Measurements from ENCODE around the gene PELO.

PELO gene

GRCh38 chr5:52758014-52758413, 29.7 kb upstream of the PELO start:
- no peak overlapping the region for H3K4me3 ChIP-seq (ENCODE audit: low read depth, low read length)
- no peak for TF ChIP-seq MYC (IDR thresholded peaks at IDR 0.05; ENCODE audit: low read depth, low read length)
- TF ChIP-seq, protein P1, sequence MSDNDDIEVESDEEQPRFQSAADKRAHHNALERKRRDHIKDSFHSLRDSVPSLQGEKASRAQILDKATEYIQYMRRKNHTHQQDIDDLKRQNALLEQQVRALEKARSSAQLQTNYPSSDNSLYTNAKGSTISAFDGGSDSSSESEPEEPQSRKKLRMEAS (IDR thresholded peaks at IDR 0.05; ENCODE audit: low read depth, low read length), result no peak
- TF ChIP-seq, protein P2, sequence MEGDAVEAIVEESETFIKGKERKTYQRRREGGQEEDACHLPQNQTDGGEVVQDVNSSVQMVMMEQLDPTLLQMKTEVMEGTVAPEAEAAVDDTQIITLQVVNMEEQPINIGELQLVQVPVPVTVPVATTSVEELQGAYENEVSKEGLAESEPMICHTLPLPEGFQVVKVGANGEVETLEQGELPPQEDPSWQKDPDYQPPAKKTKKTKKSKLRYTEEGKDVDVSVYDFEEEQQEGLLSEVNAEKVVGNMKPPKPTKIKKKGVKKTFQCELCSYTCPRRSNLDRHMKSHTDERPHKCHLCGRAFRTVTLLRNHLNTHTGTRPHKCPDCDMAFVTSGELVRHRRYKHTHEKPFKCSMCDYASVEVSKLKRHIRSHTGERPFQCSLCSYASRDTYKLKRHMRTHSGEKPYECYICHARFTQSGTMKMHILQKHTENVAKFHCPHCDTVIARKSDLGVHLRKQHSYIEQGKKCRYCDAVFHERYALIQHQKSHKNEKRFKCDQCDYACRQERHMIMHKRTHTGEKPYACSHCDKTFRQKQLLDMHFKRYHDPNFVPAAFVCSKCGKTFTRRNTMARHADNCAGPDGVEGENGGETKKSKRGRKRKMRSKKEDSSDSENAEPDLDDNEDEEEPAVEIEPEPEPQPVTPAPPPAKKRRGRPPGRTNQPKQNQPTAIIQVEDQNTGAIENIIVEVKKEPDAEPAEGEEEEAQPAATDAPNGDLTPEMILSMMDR (IDR thresholded peaks at IDR 0.05; ENCODE audit: low read depth, low read length), result no peak
- no peak for TF ChIP-seq POLR2A (IDR thresholded peaks at IDR 0.05; ENCODE audit: extremely low read depth, insufficient read length)
- no peak for DNase-seq (ENCODE audit: low read depth)

DNA sequence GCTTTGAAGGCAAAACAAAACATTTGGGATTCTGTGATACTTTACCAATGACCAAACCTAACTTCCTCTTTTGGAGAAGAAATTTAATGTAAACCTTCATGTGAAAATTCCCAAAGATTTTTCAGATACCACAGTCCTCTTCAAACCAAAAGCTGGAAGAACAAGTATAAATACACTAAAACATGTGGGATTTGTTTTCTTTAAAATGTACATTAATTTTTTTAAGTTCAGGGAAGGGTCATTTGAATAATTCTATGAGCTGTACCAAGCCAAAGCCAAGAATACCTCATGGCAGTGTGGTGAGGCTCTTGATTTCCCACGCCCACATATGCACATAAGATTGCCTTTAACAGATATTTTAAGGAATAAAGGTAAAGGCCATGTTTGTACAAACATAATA, 28.4 kb upstream of the PELO start:
- DNase-seq (ENCODE audit: low read depth), result no peak
- TF ChIP-seq MYC (IDR thresholded peaks at IDR 0.05; ENCODE audit: low read depth, low read length) (no peak), POLR2A (IDR thresholded peaks at IDR 0.05; ENCODE audit: extremely low read depth, insufficient read length) (no peak)
- TF ChIP-seq, protein P1 (IDR thresholded peaks at IDR 0.05; ENCODE audit: low read depth, low read length), result no peak
- TF ChIP-seq, protein P2 (IDR thresholded peaks at IDR 0.05; ENCODE audit: low read depth, low read length), result no peak
- no peak overlapping the region for H3K4me3 ChIP-seq (ENCODE audit: low read depth, low read length)

DNA sequence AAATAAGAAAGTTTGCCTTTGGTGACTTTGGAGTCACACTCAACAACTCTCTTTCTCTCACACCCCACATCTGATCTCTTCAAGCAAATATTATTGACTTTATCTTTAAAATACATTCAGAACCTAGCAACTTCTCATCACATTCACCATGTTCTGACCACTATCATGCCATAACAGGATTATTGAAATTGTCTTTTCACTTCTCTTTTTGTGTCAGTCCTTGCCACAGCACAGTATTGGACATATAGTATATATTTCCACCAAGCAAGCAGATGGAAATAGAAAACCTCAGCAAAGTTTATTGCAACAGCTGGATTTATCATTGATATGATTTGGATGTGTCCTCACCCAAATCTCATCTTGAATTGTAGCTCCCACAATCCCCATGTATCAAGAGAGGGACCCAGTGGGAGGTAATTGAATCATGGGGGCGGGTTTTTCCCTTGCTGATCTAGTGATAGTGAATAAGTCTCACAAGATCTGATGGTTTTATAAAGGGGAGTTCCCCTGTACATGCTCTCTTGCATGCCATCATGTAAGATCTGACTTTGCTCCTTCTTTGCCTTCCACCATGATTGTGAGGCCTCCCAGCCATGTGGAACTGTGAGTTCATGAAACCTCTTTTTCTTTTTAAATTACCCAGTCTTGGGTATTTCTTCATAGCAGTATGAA, 26.9 kb upstream of the PELO start:
- DNase-seq (ENCODE audit: low read depth), result no peak
- TF ChIP-seq, protein P1 (IDR thresholded peaks at IDR 0.05; ENCODE audit: low read depth, low read length), result no peak
- TF ChIP-seq MYC (IDR thresholded peaks at IDR 0.05; ENCODE audit: low read depth, low read length), result no peak
- TF ChIP-seq, protein P2 (IDR thresholded peaks at IDR 0.05; ENCODE audit: low read depth, low read length), result no peak
- no peak for TF ChIP-seq POLR2A (IDR thresholded peaks at IDR 0.05; ENCODE audit: extremely low read depth, insufficient read length)
- H3K4me3 ChIP-seq (ENCODE audit: low read depth, low read length), result no peak overlapping the region

DNA sequence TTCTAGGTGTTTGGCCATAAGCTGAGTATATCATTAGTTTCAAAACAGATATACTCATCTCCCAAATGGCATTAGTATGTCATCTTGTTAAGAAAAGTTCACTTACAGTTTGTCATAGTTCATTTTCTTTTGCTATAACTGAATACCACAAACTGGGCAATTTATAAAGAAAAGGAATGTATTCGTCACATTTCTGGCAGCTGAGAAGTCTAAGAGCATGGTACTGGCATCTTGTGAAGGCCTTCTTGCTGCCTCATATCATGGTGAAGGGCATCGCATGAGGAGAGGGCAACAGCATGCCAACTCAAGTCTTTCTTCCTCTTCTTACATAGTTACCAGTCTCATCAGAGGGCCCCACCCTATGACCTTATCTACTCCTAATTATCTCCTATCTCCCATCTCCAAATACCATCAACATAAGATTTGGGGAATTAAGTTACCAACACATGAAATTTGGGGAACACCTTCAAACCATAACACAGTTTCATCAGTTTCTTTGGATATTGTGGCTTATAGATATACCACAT, 20.4 kb upstream of the PELO start:
- H3K4me3 ChIP-seq (ENCODE audit: low read depth, low read length), result no peak overlapping the region
- TF ChIP-seq, protein P1 (IDR thresholded peaks at IDR 0.05; ENCODE audit: low read depth, low read length), result no peak
- TF ChIP-seq POLR2A (IDR thresholded peaks at IDR 0.05; ENCODE audit: extremely low read depth, insufficient read length) (no peak), MYC (IDR thresholded peaks at IDR 0.05; ENCODE audit: low read depth, low read length) (no peak)
- no peak for DNase-seq (ENCODE audit: low read depth)

DNA sequence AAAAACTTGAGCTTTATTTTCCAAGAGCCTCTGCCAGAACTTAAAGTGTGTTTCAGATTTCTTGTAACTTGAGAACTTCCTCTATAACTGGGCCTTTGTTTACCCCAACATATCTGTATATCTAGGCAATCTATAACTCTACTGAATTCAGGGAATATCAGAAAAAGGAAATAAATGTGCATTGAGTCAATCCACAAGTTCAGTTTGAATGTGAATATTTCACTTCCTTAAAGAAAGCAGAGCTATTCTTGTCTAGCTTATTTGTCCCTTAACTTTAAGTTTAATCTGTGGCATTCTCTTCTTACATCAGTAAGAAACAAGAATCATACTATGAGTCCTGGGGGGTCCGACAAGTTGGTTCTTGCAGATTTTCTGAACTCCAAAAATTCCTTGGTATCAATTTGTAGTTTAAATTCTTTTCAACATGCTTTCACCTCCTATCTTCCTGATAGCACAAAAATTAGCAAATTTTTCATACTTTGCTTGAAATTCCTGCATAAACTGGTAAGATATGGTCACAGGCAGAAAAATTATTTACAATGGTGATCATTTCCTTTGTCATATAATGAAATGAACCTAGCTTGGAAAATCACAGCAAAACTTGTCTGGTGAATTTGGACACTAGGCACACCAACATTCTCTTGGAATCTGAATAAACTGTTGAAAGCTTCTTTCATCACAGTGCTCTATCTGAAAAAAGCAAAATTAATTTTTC, 19.8 kb upstream of the PELO start:
- no peak for DNase-seq (ENCODE audit: low read depth)
- TF ChIP-seq MYC (IDR thresholded peaks at IDR 0.05; ENCODE audit: low read depth, low read length) (no peak), POLR2A (IDR thresholded peaks at IDR 0.05; ENCODE audit: extremely low read depth, insufficient read length) (no peak)
- TF ChIP-seq, protein P1 (IDR thresholded peaks at IDR 0.05; ENCODE audit: low read depth, low read length), result no peak
- TF ChIP-seq, protein P2 (IDR thresholded peaks at IDR 0.05; ENCODE audit: low read depth, low read length), result no peak
- H3K4me3 ChIP-seq (ENCODE audit: low read depth, low read length), result no peak overlapping the region

GRCh38 chr5:52769061-52769460, 18.7 kb upstream of the PELO start:
- no peak for DNase-seq (ENCODE audit: low read depth)
- TF ChIP-seq, protein P2 (IDR thresholded peaks at IDR 0.05; ENCODE audit: low read depth, low read length), result no peak
- TF ChIP-seq MYC (IDR thresholded peaks at IDR 0.05; ENCODE audit: low read depth, low read length) (no peak), POLR2A (IDR thresholded peaks at IDR 0.05; ENCODE audit: extremely low read depth, insufficient read length) (no peak)
- TF ChIP-seq, protein P1 (IDR thresholded peaks at IDR 0.05; ENCODE audit: low read depth, low read length), result no peak

More at GRCh38 chr5:52769061-52769460, 18.7 kb upstream of the PELO start:
- no peak overlapping the region for H3K4me3 ChIP-seq (ENCODE audit: low read depth, low read length)
